Measurements from ENCODE around the gene CCR9. TPM values are rescaled to one million over a fixed set of nuclear protein-coding genes. Genes with fewer than 3 reads are reported as not detected.

Gene CCR9
- total and polyA plus RNA-seq, 10 of the 15 experiments (the other 5 are each of a cell fraction or from before 2014, with no cell fraction given) = 0.05 to 3.9 (median 2.4) TPM

GRCh38 chr3:45944830-45945620, 58.7 kb downstream of the CCR9 start (continued):
- no peak for TF ChIP-seq ZBED1 (IDR thresholded peaks at IDR 0.05; ENCODE audit: borderline replicate concordance)
- TF ChIP-seq FOS (IDR thresholded peaks at IDR 0.05; ENCODE audit: borderline replicate concordance, extremely low read depth, insufficient read length) = no peak

- ChIA-PET POLR2A (no interaction called here), SMC1A (ENCODE audit: uncharacterized antibody, unreplicated experiment) (interaction anchor here (1.1 to 21.6 kb wide), 4 partner anchors 8 to 135 kb away, joined by 3 to 523 read pairs (median 4); no protein-coding TSS in a partner anchor), CTCF (interaction anchor here (1.1 to 2.4 kb wide), 3 partner anchors 131 to 138 kb away, joined by 3 to 11 read pairs (median 3); no protein-coding TSS in a partner anchor), RAD21 (ENCODE audit: unreplicated experiment) (no interaction called here)
- DNase-seq (ENCODE audit: low read depth, low spot score) (no peak), ATAC-seq (no peak), FAIRE-seq (no peak)
- H4K20me1 ChIP-seq (ENCODE audit: control insufficient read depth, insufficient read depth) = no peaks in the 10 kb centered on the region
- H3K27me3 ChIP-seq (replicated peaks in 1 of 2; ENCODE audit: control insufficient read depth in 2 of 2, insufficient read depth in 2 of 2, low read length in 1 of 2) = no peaks in the 10 kb centered on the region
- WGBS (ENCODE audit: insufficient coverage, insufficient replicate concordance, low lambda C conversion rate, missing lambda C conversion rate) = 95% methylated on average over 1 of the region's 1 CpG
- intact Hi-C loops (cut with micrococcal nuclease; ENCODE audit: unreplicated experiment) (no loop called here), in situ Hi-C loops (cut with MboI) (loop anchor here (5.0 to 10.0 kb wide), 2 partner anchors 268 to 426 kb away; partner anchors contain the start of gene CCR5)
- peaks cover 10 to 27% of the 10 kb centered on the region in 2 experiments for H3K36me3 ChIP-seq (ENCODE audit: control insufficient read depth in 2 of 2, insufficient read depth in 2 of 2, low read length in 1 of 2)
- no peak overlapping the region for H3K4me3 ChIP-seq
- BruUV-seq (replicated peaks) = no TSS peak
- H3K9me3 ChIP-seq (replicated peaks; ENCODE audit: control insufficient read depth, insufficient read depth, low read length) = no peaks in the 10 kb centered on the region
- no peak overlapping the region for H2AFZ ChIP-seq (ENCODE audit: control insufficient read depth, low read depth, low read length)
- H3K27ac ChIP-seq (ENCODE audit: control insufficient read depth, insufficient read depth) = no peak overlapping the region
- H3K4me2 ChIP-seq (ENCODE audit: control insufficient read depth, insufficient read depth) = no peak overlapping the region
- H3K4me1 ChIP-seq (ENCODE audit: control insufficient read depth, insufficient read depth, low read length) = no peaks in the 10 kb centered on the region
- H3K9ac ChIP-seq (ENCODE audit: control insufficient read depth, insufficient read depth, low read length) = no peak overlapping the region
- no peaks in the 10 kb centered on the region for H3K79me2 ChIP-seq (ENCODE audit: control insufficient read depth, insufficient read depth, low read length)
- TF ChIP-seq SMC3 (IDR thresholded peaks at IDR 0.05; ENCODE audit: borderline replicate concordance, low read length) (0 out of 2 replicates have a peak, but pooled peaks have one; percentile 17), NR2C1 (IDR thresholded peaks at IDR 0.05) (no peak), KLF5 (IDR thresholded peaks at IDR 0.05; ENCODE audit: partially characterized antibody) (no peak), SPI1 (IDR thresholded peaks at IDR 0.05; ENCODE audit: borderline replicate concordance, insufficient read depth, low read depth, low read length) (no peak), ZZZ3 (IDR thresholded peaks at IDR 0.05; ENCODE audit: control insufficient read depth, insufficient read length, low read depth) (no peak), USF2 (IDR thresholded peaks at IDR 0.05; ENCODE audit: borderline replicate concordance, low read depth, low read length) (no peak), CEBPB (IDR thresholded peaks at IDR 0.05; ENCODE audit: borderline replicate concordance in 1 of 2, low read depth in 2 of 2, low read length in 2 of 2) (no peak), RELA (IDR thresholded peaks at IDR 0.05; ENCODE audit: borderline replicate concordance, partially characterized antibody) (no peak), BMI1 (IDR thresholded peaks at IDR 0.05; ENCODE audit: borderline replicate concordance) (no peak), PRDM15 (CRISPR knock-in tag; IDR thresholded peaks at IDR 0.05) (no peak), ZBTB33 (IDR thresholded peaks at IDR 0.05) (no peak), HDAC2 (IDR thresholded peaks at IDR 0.05) (no peak), NR2F1 (conservative IDR thresholded peaks at IDR 0.05) (no peak)
Measured at GRCh38 chr3:45946307-45946706, 60.0 kb downstream of the CCR9 start.
